HepG2 (cell line): ENCODE measurements around the gene MTFP1. TPM values are rescaled to one million over a fixed set of nuclear protein-coding genes. Genes with fewer than 3 reads are reported as not detected.

Experiments used
- ATRX ChIP-seq: sonication (generic); formaldehyde crosslinking; IDR thresholded peaks from 2 replicates; pipeline ENCODE4 v1.4.0; 2020; ENCODE audit warnings: missing genetic modification reagents, borderline replicate concordance
- HIC2 ChIP-seq: sonication (generic); formaldehyde crosslinking; IDR thresholded peaks from 2 replicates; pipeline ENCODE4 v1.9.0; 2022; ENCODE audit warnings: low read depth, missing genetic modification reagents
- HOXA5 ChIP-seq: sonication (generic); formaldehyde crosslinking; IDR thresholded peaks from 2 replicates; pipeline ENCODE4 v1.4.0; 2020; ENCODE audit warnings: missing genetic modification reagents
- MTF2 ChIP-seq: sonication (generic); formaldehyde crosslinking; IDR thresholded peaks from 2 replicates; pipeline ENCODE4 v1.5.0; 2020; ENCODE audit warnings: missing genetic modification reagents, borderline replicate concordance
- NONO ChIP-seq, 2 experiments: fragments of 450-650 bp in 1 of 2; sonication (generic) in 1 of 2; formaldehyde crosslinking in 1 of 2; IDR thresholded peaks in 1 of 2; conservative IDR thresholded peaks in 1 of 2; 2 replicates each; pipeline versions ENCODE4 v1.6.1 to v1.8.0; 2017 to 2022; ENCODE audit warnings: mild to moderate bottlenecking in 1 of 2, missing genetic modification reagents in 1 of 2, moderate library complexity in 1 of 2
- RXRB ChIP-seq: IDR thresholded peaks from 2 replicates; pipeline ENCODE4 v1.6.1; 2016; ENCODE audit warnings: borderline replicate concordance, missing genetic modification reagents, missing compliant biosample characterization
- SP140L ChIP-seq: sonication (generic); formaldehyde crosslinking; IDR thresholded peaks from 2 replicates; pipeline ENCODE4 v1.4.0; 2020; ENCODE audit warnings: missing genetic modification reagents, borderline replicate concordance
- SSRP1 ChIP-seq: IDR thresholded peaks from 2 replicates; pipeline ENCODE4 v1.6.1; 2016; ENCODE audit warnings: control low read depth
- ZBTB2 ChIP-seq: sonication (generic); formaldehyde crosslinking; IDR thresholded peaks from 2 replicates; pipeline ENCODE4 v1.8.0; 2022; ENCODE audit warnings: low read depth, missing genetic modification reagents
- ZNF260 ChIP-seq: sonication (generic); formaldehyde crosslinking; IDR thresholded peaks from 2 replicates; pipeline ENCODE4 v1.4.0; 2020; ENCODE audit warnings: missing genetic modification reagents, low read depth, mild to moderate bottlenecking, borderline replicate concordance
- ZNF432 ChIP-seq: sonication (generic); formaldehyde crosslinking; IDR thresholded peaks from 2 replicates; pipeline ENCODE4 v1.5.0; 2020; ENCODE audit warnings: missing genetic modification reagents, mild to moderate bottlenecking, borderline replicate concordance
- ZNF687 ChIP-seq: sonication (generic); formaldehyde crosslinking; IDR thresholded peaks from 2 replicates; pipeline ENCODE4 v1.5.1; 2020; ENCODE audit warnings: mild to moderate bottlenecking, missing genetic modification reagents, moderate library complexity
- ZNF703 ChIP-seq: sonication (generic); formaldehyde crosslinking; IDR thresholded peaks from 2 replicates; pipeline ENCODE4 v1.5.1; 2020; ENCODE audit warnings: missing genetic modification reagents, mild to moderate bottlenecking, moderate library complexity, borderline replicate concordance
- ZNF891 ChIP-seq: sonication (generic); formaldehyde crosslinking; IDR thresholded peaks from 2 replicates; pipeline ENCODE4 v1.5.0; 2020; ENCODE audit warnings: mild to moderate bottlenecking, missing genetic modification reagents
- ZSCAN20 ChIP-seq: sonication (generic); formaldehyde crosslinking; IDR thresholded peaks from 2 replicates; pipeline ENCODE4 v1.4.0; 2020; ENCODE audit warnings: missing genetic modification reagents, mild to moderate bottlenecking, borderline replicate concordance
- ZSCAN21 ChIP-seq: sonication (generic); formaldehyde crosslinking; IDR thresholded peaks from 2 replicates; pipeline ENCODE4 v1.8.0; 2022; ENCODE audit warnings: mild to moderate bottlenecking, missing genetic modification reagents, moderate library complexity, borderline replicate concordance
- ZSCAN9 ChIP-seq: IDR thresholded peaks from 2 replicates; pipeline ENCODE4 v1.6.1; 2016; ENCODE audit warnings: borderline replicate concordance
- polyA plus RNA-seq, 8 experiments: library from polyadenylated mRNA; depleted of rRNA in 3 of 8; stranded (reverse) in 7 of 8; unstranded in 1 of 8; fragments of >200 nt; fragmentation: Illumina TruSeq in 4 of 8; extraction: Trizol in 4 of 8; gene quantifications; 2 replicates each; pipeline versions ENCODE4 v1.2.1 to v1.2.3, GENCODE V29; 2011 to 2016; ENCODE audit warnings: low read depth in 4 of 8, missing spikeins in 1 of 8, mixed read lengths in 1 of 8; ENCODE audit not compliant: insufficient read depth in 1 of 8
- total RNA-seq, 5 experiments: library from RNA; depleted of rRNA; stranded (reverse); fragments of >200 nt; fragmentation: Illumina TruSeq; extraction: Trizol; gene quantifications; 2 replicates each; pipeline ENCODE4 v1.2.3, GENCODE V29; 2016; ENCODE audit warnings: low read depth in 1 of 5

Gene MTFP1
- total and polyA plus RNA-seq, 2 of the 13 experiments (the other 11 are each of a cell fraction or from before 2014, with no cell fraction given), result 29.5 to 45.6 TPM

- peak; percentile 16; the same call in 1 of the 2 replicates for TF ChIP-seq ZBTB2 (CRISPR knock-in tag)
- TF ChIP-seq NONO (IDR thresholded peaks at IDR 0.05), result no peak
- TF ChIP-seq NONO (CRISPR knock-in tag; conservative IDR thresholded peaks at IDR 0.05), result peak; percentile 56
- no peak for TF ChIP-seq ZNF432 (CRISPR knock-in tag)
- TF ChIP-seq ZNF891 (CRISPR knock-in tag), result no peak
- TF ChIP-seq ZSCAN20 (CRISPR knock-in tag), result no peak
- peak; percentile 58; the same call in 1 of the 2 replicates for TF ChIP-seq SSRP1 (CRISPR knock-in tag)
- no peak for TF ChIP-seq ATRX
- no peak for TF ChIP-seq RXRB (CRISPR knock-in tag)
- TF ChIP-seq HOXA5 (CRISPR knock-in tag), result no peak
- no peak for TF ChIP-seq ZNF703 (CRISPR knock-in tag)
- TF ChIP-seq SP140L (CRISPR knock-in tag), result no peak
- TF ChIP-seq ZNF260 (CRISPR knock-in tag), result no peak
- 0 out of 2 replicates have a peak, but pooled peaks have one; percentile 8 for TF ChIP-seq ZSCAN21 (CRISPR knock-in tag)
- no peak for TF ChIP-seq ZNF687 (CRISPR knock-in tag)
- TF ChIP-seq HIC2 (CRISPR knock-in tag), result 0 out of 2 replicates have a peak, but pooled peaks have one; percentile 12
- no peak for TF ChIP-seq MTF2 (CRISPR knock-in tag)
- no peak for TF ChIP-seq ZSCAN9 (CRISPR knock-in tag)
Observed at GRCh38 chr22:30422481-30423300, 2.9 kb upstream of the MTFP1 start (continued).
